HepG2 (cell line): ENCODE data around the gene C1orf226. TPM values are rescaled to one million over a fixed set of nuclear protein-coding genes. Genes with fewer than 3 reads are reported as not detected.

ENCODE experiments used
- ATAC-seq: fragments of 200-7000 bp; cut with Tn5 transposase; 3 replicates; pipeline ENCODE4 v1.9.1; 2020; ENCODE audit warnings: mild to moderate bottlenecking, moderate library complexity
- BruUV-seq: library from RNA; stranded (reverse); fragments of 400-500 nt; replicated peaks from 2 replicates; lab custom pipeline; 2021; lab: Mats Ljungman, UMichigan
- CTCF ChIA-PET: fragments of 300-600 bp; formaldehyde crosslinking; extraction: SDS; loops from one replicate; lab custom pipeline; 2021; ENCODE audit warnings: low total read pairs, inconsistent platforms, low intra/inter-chr PET ratio; lab: Yijun Ruan, JAX
- POLR2A ChIA-PET: fragments of 350-600 bp; sonication (Branson Sonifier 250); formaldehyde crosslinking; loops from one replicate; lab custom pipeline; 2020; ENCODE audit warnings: antibody characterized with exemption, inconsistent platforms; lab: Yijun Ruan, JAX
- DNase-seq: peaks from one replicate; pipeline ENCODE4 v3.0.0-alpha.2; 2015; ENCODE audit warnings: low spot score
- FAIRE-seq: peaks from 3 replicates; lab custom pipeline; 2011; peaks lifted over from hg19 to GRCh38; lab: Jason Lieb, UNC
- H2AFZ ChIP-seq: one replicate; pipeline ENCODE4 v1.6.1; 2011; ENCODE audit warnings: low read length, inconsistent platforms
- H3K27ac ChIP-seq: fragments of 300-600 bp; 3 replicates; pipeline ENCODE4 v1.8.0; 2011; ENCODE audit warnings: mixed run types, mild to moderate bottlenecking, mixed read lengths, low read length, inconsistent platforms; ENCODE audit not compliant: insufficient read depth; ENCODE audit errors: extremely low read length
- H3K27me3 ChIP-seq, 2 experiments: fragments of 200-600 bp in 1 of 2; 2 replicates in 1 of 2; 3 replicates in 1 of 2; pipeline versions ENCODE4 v1.6.0 to v1.8.0; 2011; ENCODE audit warnings: low read length in 2 of 2, mild to moderate bottlenecking in 2 of 2, moderate library complexity in 2 of 2, inconsistent platforms in 1 of 2; ENCODE audit not compliant: insufficient read depth in 2 of 2, control insufficient read depth in 1 of 2
- H3K36me3 ChIP-seq, 2 experiments: fragments of 200-600 bp in 1 of 2; replicated peaks in 1 of 2; 2 replicates in 1 of 2; 3 replicates in 1 of 2; pipeline versions ENCODE4 v1.5.1 to v1.8.0; 2011; ENCODE audit warnings: low read length in 2 of 2, inconsistent platforms in 1 of 2; ENCODE audit not compliant: insufficient read depth in 2 of 2, control insufficient read depth in 1 of 2
- H3K4me1 ChIP-seq: 2 replicates; pipeline ENCODE4 v1.5.1; 2012; ENCODE audit warnings: low read length, inconsistent platforms; ENCODE audit not compliant: insufficient read depth
- H3K4me2 ChIP-seq: 2 replicates; pipeline ENCODE4 v1.6.0; 2011; ENCODE audit warnings: low read depth, low read length, inconsistent platforms
- H3K4me3 ChIP-seq, 3 experiments: fragments of 200-600 bp in 1 of 3; sonication (generic), shearing (Covaris generic) in 1 of 3; replicated peaks in 1 of 3; 2 replicates each; pipeline ENCODE4 v1.5.1; 2011 to 2016; ENCODE audit warnings: low read length in 3 of 3, inconsistent platforms in 2 of 3, low read depth in 2 of 3, mild to moderate bottlenecking in 2 of 3, control low read depth in 1 of 3, mixed read lengths in 1 of 3; ENCODE audit not compliant: insufficient read depth in 1 of 3
- H3K79me2 ChIP-seq: one replicate; pipeline ENCODE4 v1.6.1; 2011; ENCODE audit warnings: low read length, inconsistent platforms; ENCODE audit not compliant: insufficient read depth
- H3K9ac ChIP-seq: 2 replicates; pipeline ENCODE4 v1.6.0; 2011; ENCODE audit warnings: mild to moderate bottlenecking, low read depth, low read length, inconsistent platforms; ENCODE audit not compliant: insufficient read depth
- H3K9me3 ChIP-seq: 2 replicates; pipeline ENCODE4 v1.5.1; 2012; ENCODE audit warnings: mild to moderate bottlenecking, low read length
- H4K20me1 ChIP-seq: 2 replicates; pipeline ENCODE4 v1.6.0; 2011; ENCODE audit warnings: inconsistent platforms, mild to moderate bottlenecking, low read length, moderate library complexity; ENCODE audit not compliant: insufficient read depth
- HIC2 ChIP-seq: sonication (generic); formaldehyde crosslinking; IDR thresholded peaks from 2 replicates; pipeline ENCODE4 v1.9.0; 2022; ENCODE audit warnings: low read depth, missing genetic modification reagents
- RBAK ChIP-seq: sonication (generic); formaldehyde crosslinking; IDR thresholded peaks from 2 replicates; pipeline ENCODE4 v1.5.1; 2020; ENCODE audit warnings: mild to moderate bottlenecking, missing genetic modification reagents
- ZGPAT ChIP-seq: IDR thresholded peaks from 2 replicates; pipeline ENCODE4 v1.6.1; 2016; ENCODE audit warnings: mild to moderate bottlenecking
- ZNF770 ChIP-seq: sonication (generic); formaldehyde crosslinking; IDR thresholded peaks from 2 replicates; pipeline ENCODE4 v1.5.0; 2020; ENCODE audit warnings: mild to moderate bottlenecking, missing genetic modification reagents
- ZNF800 ChIP-seq: sonication (generic); formaldehyde crosslinking; IDR thresholded peaks from 2 replicates; pipeline ENCODE4 v1.4.0; 2020; ENCODE audit warnings: missing genetic modification reagents
- WGBS: methylation state at CpG from one replicate; pipeline ENCODE4 v1.1.6; 2017; ENCODE audit warnings: low lambda C conversion rate; 5-methylcytosine and 5-hydroxymethylcytosine counted together
- in situ Hi-C: cut with HindIII; loops from 2 replicates; pipeline ENCODE4 v1.10.0; 2017; ENCODE audit warnings: low pct_unique_long_range_greater_than_20kb; ENCODE audit not compliant: extremely low pct_ligation_motif_present
- intact Hi-C: fragments of 100-400 bp; cut with micrococcal nuclease; formaldehyde crosslinking; loops from one replicate; pipeline ENCODE4 v1.10.0; 2022; ENCODE audit not compliant: unreplicated experiment
- polyA plus RNA-seq, 8 experiments: library from polyadenylated mRNA; depleted of rRNA in 3 of 8; stranded (reverse) in 7 of 8; unstranded in 1 of 8; fragments of >200 nt; fragmentation: Illumina TruSeq in 4 of 8; extraction: Trizol in 4 of 8; gene quantifications; 2 replicates each; pipeline versions ENCODE4 v1.2.1 to v1.2.3, GENCODE V29; 2011 to 2016; ENCODE audit warnings: low read depth in 4 of 8, missing spikeins in 1 of 8, mixed read lengths in 1 of 8; ENCODE audit not compliant: insufficient read depth in 1 of 8
- total RNA-seq, 5 experiments: library from RNA; depleted of rRNA; stranded (reverse); fragments of >200 nt; fragmentation: Illumina TruSeq; extraction: Trizol; gene quantifications; 2 replicates each; pipeline ENCODE4 v1.2.3, GENCODE V29; 2016; ENCODE audit warnings: low read depth in 1 of 5

Gene C1orf226
- total and polyA plus RNA-seq, 2 of the 13 experiments (the other 11 are each of a cell fraction or from before 2014, with no cell fraction given): 4.7 to 4.9 TPM

- no peak overlapping the region for H3K27ac ChIP-seq
- POLR2A ChIA-PET: no interaction called here
- H3K9ac ChIP-seq: no peak overlapping the region
- no peaks in the 10 kb centered on the region for H3K79me2 ChIP-seq
- no peaks in the 10 kb centered on the region for H4K20me1 ChIP-seq
- CTCF ChIA-PET: no interaction called here
- no peaks in the 10 kb centered on the region for H3K9me3 ChIP-seq
- in situ Hi-C loops (no loop called here), intact Hi-C loops (no loop called here)
- no peak for DNase-seq
- H2AFZ ChIP-seq: no peak overlapping the region
- no peak for ATAC-seq
- H3K36me3 ChIP-seq: peaks cover 4 to 7% of the 10 kb centered on the region in 2 experiments; a peak in 4 of 5 replicates
- H3K4me2 ChIP-seq: no peak overlapping the region
- no peak overlapping the region for H3K4me3 ChIP-seq
- TF ChIP-seq ZNF800: no peak
- TF ChIP-seq, all 625 proteins: peak for 0
- H3K27me3 ChIP-seq: no peaks in the 10 kb centered on the region
- peaks cover 21% of the 10 kb centered on the region for H3K4me1 ChIP-seq
- BruUV-seq: no TSS peak
- FAIRE-seq: no peak
- WGBS: no CpG with 5 or more reads among the region's 3 CpGs
Observed at GRCh38 chr1:162385702-162386101, 4.2 kb downstream of the C1orf226 start.

GRCh38 chr1:162386292-162387225 lies 5.0 kb downstream of the C1orf226 start:
- CTCF ChIA-PET: no interaction called here
- intact Hi-C loops: no loop called here
- in situ Hi-C loops: no loop called here
- TF ChIP-seq RBAK (no peak), ZNF770 (CRISPR knock-in tag) (no peak), HIC2 (no peak), ZGPAT (CRISPR knock-in tag) (no peak)

More at GRCh38 chr1:162386292-162387225, 5.0 kb downstream of the C1orf226 start:
- Histone ChIP-seq H3K4me1 (peaks cover 21% of the 10 kb centered on the region), H3K79me2 (no peaks in the 10 kb centered on the region), H3K4me2 (no peak overlapping the region), H3K36me3 (peaks cover 4 to 7% of the 10 kb centered on the region in 2 experiments; a peak in 4 of 5 replicates), H3K9ac (no peak overlapping the region), H3K4me3 (no peak overlapping the region), H3K27me3 (no peaks in the 10 kb centered on the region), H3K9me3 (no peaks in the 10 kb centered on the region), H4K20me1 (no peaks in the 10 kb centered on the region), H3K27ac (no peak overlapping the region), H2AFZ (no peak overlapping the region)
- 77% methylated on average over 7 of the region's 8 CpGs for WGBS
- ATAC-seq (no peak), DNase-seq (no peak), FAIRE-seq (no peak)
- POLR2A ChIA-PET: no interaction called here
- BruUV-seq: no TSS peak
